ENCODE results near the gene ARID1B.

Gene ARID1B

GRCh38 chr6:157223511-157223910 is 446.3 kb downstream of the ARID1B start:
- ATAC-seq (no peak), DNase-seq (ENCODE audit: low spot score in 2 of 2) (no peak)
- Mint-ChIP-seq H3K4me1 (peaks cover 37% of the 10 kb centered on the region), H3K27ac (no peak overlapping the region), H3K36me3 (no peaks in the 10 kb centered on the region), H3K4me3 (no peak overlapping the region), H3K9me3 (no peaks in the 10 kb centered on the region)

GRCh38 chr6:157224178-157224950 is 447.2 kb downstream of the ARID1B start:
- DNase-seq (ENCODE audit: low spot score in 2 of 2) (no peak), ATAC-seq (no peak)
- no peaks in the 10 kb centered on the region for H3K36me3 Mint-ChIP-seq
- H3K4me3 Mint-ChIP-seq = no peak overlapping the region
- H3K27ac Mint-ChIP-seq = no peak overlapping the region
- no peaks in the 10 kb centered on the region for H3K9me3 Mint-ChIP-seq
- peaks cover 37% of the 10 kb centered on the region for H3K4me1 Mint-ChIP-seq

- DNase-seq (ENCODE audit: low spot score in 2 of 2) (no peak), ATAC-seq (no peak)
- no peaks in the 10 kb centered on the region for H3K9me3 Mint-ChIP-seq
- H3K36me3 Mint-ChIP-seq = no peaks in the 10 kb centered on the region
- H3K4me3 Mint-ChIP-seq = no peak overlapping the region
- no peak overlapping the region for H3K27ac Mint-ChIP-seq
- H3K4me1 Mint-ChIP-seq = peaks cover 37% of the 10 kb centered on the region
Measured at GRCh38 chr6:157224951-157225574, 447.9 kb downstream of the ARID1B start.

DNA sequence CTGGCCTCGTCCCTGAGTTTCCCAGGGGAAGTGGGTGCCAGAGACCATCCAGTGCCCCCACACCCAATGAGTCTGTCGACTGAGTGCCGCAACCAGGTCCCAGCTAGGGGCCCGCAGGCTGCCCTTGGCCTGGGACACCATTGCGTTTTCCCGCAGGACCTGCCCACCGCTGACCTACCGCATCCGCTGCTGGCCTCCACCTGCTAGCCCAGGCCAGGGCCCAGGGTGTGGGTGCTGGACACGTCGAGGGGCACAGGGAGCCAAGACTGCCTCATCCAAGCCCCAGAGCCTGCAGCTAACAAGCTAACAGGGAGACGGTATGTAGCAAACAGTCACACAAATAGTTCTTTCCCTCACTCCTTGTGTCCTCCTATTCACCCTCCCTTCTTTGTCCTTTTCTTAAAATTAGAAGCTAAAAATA is 448.4 kb downstream of the ARID1B start:
- no peak overlapping the region for H3K4me3 Mint-ChIP-seq
- H3K9me3 Mint-ChIP-seq = no peaks in the 10 kb centered on the region
- ATAC-seq = no peak
- peaks cover 37% of the 10 kb centered on the region for H3K4me1 Mint-ChIP-seq
- DNase-seq (ENCODE audit: low spot score in 2 of 2) = no peak
- no peak overlapping the region for H3K27ac Mint-ChIP-seq
- no peaks in the 10 kb centered on the region for H3K36me3 Mint-ChIP-seq

- Mint-ChIP-seq H3K9me3 (no peaks in the 10 kb centered on the region), H3K4me3 (no peak overlapping the region), H3K36me3 (no peaks in the 10 kb centered on the region), H3K27ac (no peak overlapping the region), H3K4me1 (peaks cover 32% of the 10 kb centered on the region)
- ATAC-seq (no peak), DNase-seq (ENCODE audit: low spot score in 2 of 2) (no peak)
Measured at GRCh38 chr6:157226026-157226625, 448.9 kb downstream of the ARID1B start.

DNA sequence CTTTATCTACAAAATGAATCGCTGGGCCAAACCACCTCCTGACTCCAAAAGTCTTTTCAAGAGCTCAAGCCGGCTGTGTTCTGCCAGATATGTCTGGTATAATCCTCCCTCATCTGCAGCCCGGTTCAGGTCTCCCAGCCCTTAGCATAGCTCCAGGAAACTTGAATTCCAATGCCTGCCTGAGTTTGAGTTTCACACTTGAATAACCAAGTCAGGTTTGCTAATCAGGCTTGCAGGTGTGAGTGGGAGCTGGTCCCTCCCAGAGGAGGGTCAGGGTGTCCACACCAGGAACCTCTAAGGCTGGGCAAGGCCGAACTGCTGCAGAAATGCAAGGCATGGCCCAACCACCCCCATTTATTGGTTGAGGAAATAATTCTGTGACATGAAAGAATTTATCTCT is 449.6 kb downstream of the ARID1B start:
- Mint-ChIP-seq H3K9me3 (no peaks in the 10 kb centered on the region), H3K4me1 (peaks cover 25% of the 10 kb centered on the region), H3K36me3 (no peaks in the 10 kb centered on the region), H3K27ac (no peak overlapping the region), H3K4me3 (no peak overlapping the region)
- no peak for ATAC-seq
- no peak for DNase-seq (ENCODE audit: low spot score in 2 of 2)

DNA sequence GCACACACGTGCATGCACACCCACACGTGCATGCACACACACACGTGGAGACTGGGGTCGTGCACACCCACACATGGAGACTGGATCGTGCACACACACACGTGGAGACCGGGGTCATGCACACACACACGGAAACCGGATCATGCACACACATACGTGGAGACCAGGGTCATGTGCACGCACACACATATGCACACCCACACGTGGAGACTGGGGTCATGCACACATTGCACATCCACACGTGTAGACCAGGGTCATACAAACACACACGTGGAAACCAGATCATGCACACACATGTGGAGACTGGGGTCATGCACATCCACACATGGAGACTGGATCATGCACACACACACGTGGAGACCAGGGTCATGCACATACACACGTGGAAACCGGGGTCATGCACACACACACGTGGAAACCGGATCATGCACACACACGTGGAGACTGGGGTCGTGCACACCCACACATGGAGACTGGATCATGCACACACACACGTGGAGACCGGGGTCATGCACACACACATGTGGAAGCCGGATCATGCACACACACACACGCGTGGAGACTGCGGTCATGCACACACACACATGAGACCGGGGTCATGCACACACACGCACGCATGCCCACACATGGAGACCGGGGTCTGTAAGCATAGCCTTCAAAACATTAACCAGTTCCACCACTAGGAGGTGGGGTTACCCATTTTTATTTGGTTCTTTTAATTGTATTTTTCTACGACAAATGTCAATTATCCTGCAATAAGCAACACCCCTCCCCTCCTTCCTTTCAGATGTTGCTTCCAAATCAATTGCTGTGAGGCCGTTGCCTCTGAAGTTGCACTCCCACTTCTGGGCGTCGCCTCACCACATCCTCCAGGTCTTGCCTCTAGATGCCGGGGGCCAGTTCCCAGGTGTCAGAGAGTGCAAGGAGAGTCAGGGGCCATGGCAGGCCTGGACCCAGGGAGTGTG is 450.3 kb downstream of the ARID1B start:
- Mint-ChIP-seq H3K9me3 (no peaks in the 10 kb centered on the region), H3K4me3 (no peak overlapping the region), H3K27ac (no peak overlapping the region), H3K36me3 (no peaks in the 10 kb centered on the region), H3K4me1 (peaks cover 18% of the 10 kb centered on the region)
- DNase-seq (ENCODE audit: low spot score in 2 of 2) = no peak
- ATAC-seq = no peak

- ATAC-seq (no peak), DNase-seq (ENCODE audit: low spot score in 2 of 2) (no peak)
- no peak overlapping the region for H3K27ac Mint-ChIP-seq
- no peaks in the 10 kb centered on the region for H3K9me3 Mint-ChIP-seq
- no peak overlapping the region for H3K4me3 Mint-ChIP-seq
- no peaks in the 10 kb centered on the region for H3K36me3 Mint-ChIP-seq
- H3K4me1 Mint-ChIP-seq = peaks cover 11% of the 10 kb centered on the region
Measured at GRCh38 chr6:157228426-157229131, 451.4 kb downstream of the ARID1B start.

DNA sequence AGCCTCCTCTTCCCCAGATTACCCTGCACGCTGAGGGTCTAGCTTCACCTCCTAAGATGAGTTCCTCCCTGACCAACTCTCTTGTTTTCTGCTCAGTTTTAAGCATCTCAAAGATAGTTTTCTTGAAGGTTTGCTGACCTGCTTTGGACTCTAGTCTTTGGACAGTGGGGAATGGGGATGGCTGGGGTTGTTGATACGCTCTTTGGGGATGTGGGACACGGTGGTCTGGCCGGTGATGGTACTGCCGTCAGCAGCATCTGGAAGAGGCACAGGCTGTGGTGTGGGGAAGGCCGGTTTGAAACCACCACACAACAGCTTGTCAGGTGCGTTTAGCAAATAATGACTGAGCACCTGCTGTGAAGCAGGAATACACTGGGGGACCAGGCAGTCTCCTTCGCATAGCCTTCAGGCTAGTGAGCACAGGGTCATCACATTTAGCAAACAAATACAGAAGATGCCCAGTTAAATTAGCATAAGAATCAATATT is 452.0 kb downstream of the ARID1B start:
- Mint-ChIP-seq H3K4me1 (peaks cover 11% of the 10 kb centered on the region), H3K27ac (no peak overlapping the region), H3K36me3 (no peaks in the 10 kb centered on the region), H3K9me3 (no peaks in the 10 kb centered on the region), H3K4me3 (no peak overlapping the region)
- DNase-seq (ENCODE audit: low spot score in 2 of 2) (no peak), ATAC-seq (no peak)

DNA sequence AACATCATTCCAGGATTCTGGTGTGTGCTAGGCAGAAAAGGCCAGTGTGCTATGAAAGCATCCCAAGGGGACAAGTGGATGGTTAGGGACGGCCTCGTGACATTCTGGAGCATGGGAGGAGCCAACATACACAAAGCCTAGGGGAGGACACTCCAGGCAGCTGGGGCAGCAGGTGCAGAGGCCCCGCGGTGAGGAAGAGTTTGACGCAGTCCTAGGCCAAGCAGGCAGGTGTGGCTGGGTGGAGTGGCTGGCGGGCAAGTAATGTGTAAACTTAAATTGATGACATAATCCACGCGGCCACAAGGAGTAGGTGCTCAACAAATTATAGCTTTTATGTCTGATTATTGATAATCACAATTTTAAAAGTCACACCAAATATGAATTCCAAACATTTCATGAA is 452.5 kb downstream of the ARID1B start:
- no peak overlapping the region for H3K27ac Mint-ChIP-seq

DNA sequence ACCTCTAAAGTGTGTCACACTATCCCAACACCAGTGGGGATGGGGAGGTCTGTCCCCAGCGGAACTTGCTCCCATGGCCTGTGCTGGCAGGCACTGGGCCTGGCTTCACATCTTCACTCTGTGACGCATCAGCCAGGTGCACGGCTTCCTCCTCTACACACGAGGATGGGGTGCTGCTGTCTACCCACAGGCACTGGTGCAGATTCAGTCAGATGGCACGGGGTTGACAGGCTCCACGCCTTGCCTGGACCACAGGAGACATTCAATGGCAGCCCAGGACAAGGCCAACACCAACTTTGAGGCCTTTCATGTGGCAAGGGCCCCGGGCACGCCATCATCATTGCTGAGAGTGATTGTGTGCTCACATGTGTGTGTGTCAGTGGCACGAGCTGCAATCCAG is 453.7 kb downstream of the ARID1B start:
- H3K9me3 Mint-ChIP-seq = no peaks in the 10 kb centered on the region
- no peak overlapping the region for H3K4me3 Mint-ChIP-seq
- peaks cover 26% of the 10 kb centered on the region for H3K4me1 Mint-ChIP-seq
- no peaks in the 10 kb centered on the region for H3K36me3 Mint-ChIP-seq
- no peak overlapping the region for H3K27ac Mint-ChIP-seq
- ATAC-seq (no peak), DNase-seq (ENCODE audit: low spot score in 2 of 2) (no peak)

More for the DNA sequence above, 452.5 kb downstream of the ARID1B start:
- Mint-ChIP-seq H3K9me3 (no peaks in the 10 kb centered on the region), H3K36me3 (no peaks in the 10 kb centered on the region), H3K4me3 (no peak overlapping the region), H3K4me1 (peaks cover 14% of the 10 kb centered on the region)
- ATAC-seq (no peak), DNase-seq (ENCODE audit: low spot score in 2 of 2) (no peak)

DNA sequence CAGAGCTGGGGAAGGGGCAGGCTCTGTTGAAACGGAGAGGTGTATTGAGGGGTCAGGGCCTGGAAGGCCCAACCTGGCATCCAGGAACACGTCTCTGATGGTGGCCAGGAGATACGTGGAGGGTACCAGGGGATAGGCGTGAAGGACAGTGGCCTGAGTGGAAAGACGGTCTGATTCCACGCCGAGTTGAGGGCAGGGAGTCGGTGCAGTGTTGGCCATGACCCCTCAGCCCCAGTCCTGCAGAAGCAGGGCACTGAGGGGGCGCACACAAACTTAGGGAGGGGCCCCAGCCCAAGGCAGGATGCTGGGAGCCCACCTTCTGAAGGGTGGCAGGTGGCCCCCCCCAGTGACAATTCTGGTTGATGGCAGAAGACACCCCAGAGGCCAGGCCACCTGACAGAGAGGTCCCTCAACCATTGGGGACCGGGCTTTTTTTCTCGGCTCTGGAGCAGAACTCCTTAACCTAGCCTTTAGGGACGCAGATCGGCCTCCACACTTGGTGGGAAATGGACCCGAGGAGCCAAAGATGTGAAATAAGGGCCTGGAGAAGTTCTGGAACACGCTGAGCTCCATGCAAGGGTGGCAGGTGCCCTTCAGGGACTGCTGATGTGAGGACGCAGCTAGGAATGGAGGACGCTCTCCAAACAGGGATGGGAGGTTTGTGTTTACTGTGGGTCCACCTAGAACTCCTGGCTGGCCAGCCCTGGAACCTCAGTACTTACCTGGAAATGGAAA is 455.1 kb downstream of the ARID1B start:
- DNase-seq (ENCODE audit: low spot score in 2 of 2) (no peak), ATAC-seq (no peak)
- no peak overlapping the region for H3K27ac Mint-ChIP-seq
- no peaks in the 10 kb centered on the region for H3K9me3 Mint-ChIP-seq
- H3K36me3 Mint-ChIP-seq = no peaks in the 10 kb centered on the region
- H3K4me3 Mint-ChIP-seq = no peak overlapping the region
- H3K4me1 Mint-ChIP-seq = peaks cover 28% of the 10 kb centered on the region

DNA sequence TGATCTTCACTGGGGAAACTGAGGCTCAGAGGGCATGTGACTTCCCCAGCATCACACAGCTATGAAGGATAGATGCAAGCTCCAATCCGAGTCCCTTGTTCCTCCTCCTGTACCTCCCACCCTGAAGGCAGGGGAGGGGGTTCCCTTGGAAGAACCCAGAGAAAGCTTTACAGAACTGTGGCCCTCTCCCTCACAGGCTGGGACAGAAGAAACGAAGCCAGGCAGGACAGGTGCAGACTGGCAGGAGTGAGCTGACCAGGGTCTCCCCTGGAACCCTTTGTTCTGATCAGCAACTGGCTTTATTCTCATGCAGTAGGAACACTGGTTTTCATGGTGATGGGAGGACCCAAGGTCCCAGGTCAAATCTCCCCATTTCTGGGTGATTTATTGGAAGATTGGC is 456.0 kb downstream of the ARID1B start:
- DNase-seq (ENCODE audit: low spot score in 2 of 2) (no peak), ATAC-seq (no peak)
- H3K4me3 Mint-ChIP-seq = no peak overlapping the region
- H3K36me3 Mint-ChIP-seq = peaks cover 3% of the 10 kb centered on the region
- peaks cover 2% of the 10 kb centered on the region for H3K9me3 Mint-ChIP-seq
- H3K27ac Mint-ChIP-seq = no peak overlapping the region
- H3K4me1 Mint-ChIP-seq = peaks cover 25% of the 10 kb centered on the region

DNA sequence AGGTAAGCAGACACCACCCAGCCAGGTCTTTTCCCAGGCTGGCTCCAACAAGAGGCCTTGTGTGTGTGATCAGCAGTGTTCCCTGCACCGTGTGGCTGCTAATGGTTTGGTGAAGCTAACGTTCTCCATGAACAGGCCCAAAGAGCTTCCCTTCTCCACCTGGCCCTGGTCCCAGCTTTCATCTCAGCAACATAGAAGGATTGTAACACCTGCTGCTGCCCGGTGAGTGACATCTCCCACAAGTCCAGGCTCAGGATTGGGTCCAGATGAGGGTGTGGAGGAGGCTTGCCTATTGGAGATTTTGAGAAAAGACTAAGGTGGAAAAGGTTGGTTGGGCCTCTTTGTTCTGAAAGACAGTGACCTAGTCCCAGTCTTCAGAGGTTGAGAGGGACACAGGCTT is 456.5 kb downstream of the ARID1B start:
- H3K4me3 Mint-ChIP-seq = no peak overlapping the region

More for the DNA sequence above, 456.5 kb downstream of the ARID1B start:
- no peak overlapping the region for H3K27ac Mint-ChIP-seq
- peaks cover 4% of the 10 kb centered on the region for H3K9me3 Mint-ChIP-seq
- peaks cover 28% of the 10 kb centered on the region for H3K4me1 Mint-ChIP-seq
- peaks cover 8% of the 10 kb centered on the region for H3K36me3 Mint-ChIP-seq
- ATAC-seq = no peak
- DNase-seq (ENCODE audit: low spot score in 2 of 2) = no peak

All from stimulated activated effector memory CD8-positive, alpha-beta T cell treated with anti-CD3 and anti-CD28 coated beads, Interleukin-12 subunit alpha, Interleukin-12 subunit beta, amount 100 ng/mL, for 72 hours (primary cell).